Uterus (tissue), 2 donors: ENCODE data around the gene NTRK3.

ENCODE experiments used
- CTCF ChIP-seq, 4 experiments: fragments of 200-600 bp in 2 of 4; fragments of 450-650 bp in 2 of 4; sonication (generic) in 2 of 4; IDR thresholded peaks; one replicate each; pipeline ENCODE4 v1.5.1; 2016 to 2019; ENCODE audit warnings: antibody characterized with exemption in 4 of 4, mild to moderate bottlenecking in 2 of 4, moderate library complexity in 1 of 4
- POLR2A ChIP-seq, 2 donors: fragments of 450-650 bp; IDR thresholded peaks; one replicate each; pipeline ENCODE4 v1.6.1; 2016; ENCODE audit warnings: antibody characterized with exemption in 2 of 2, mild to moderate bottlenecking in 1 of 2, moderate library complexity in 1 of 2

GRCh38 chr15:87939848-87940457 lies 316.6 kb downstream of the NTRK3 start:
- TF ChIP-seq CTCF (IDR thresholded peaks at IDR 0.05), result no peak
- TF ChIP-seq POLR2A (IDR thresholded peaks at IDR 0.05), result no peak
